ENCODE results near the gene AGPS. TPM values are rescaled to one million over a fixed set of nuclear protein-coding genes. Genes with fewer than 3 reads are reported as not detected.
"Not testable (repeated sequence)": the region's sequence is repeated elsewhere in the genome, so short reads cannot be mapped to it uniquely, and the experiment has no call there.

The AGPS gene
- total RNA-seq, 4 donors from 2014 or later, result 21.4 to 50.9 (median 34.3) TPM

GRCh38 chr2:177404243-177404642, 11.7 kb downstream of the AGPS start:
- H3K9me3 ChIP-seq, result no peaks in the 10 kb centered on the region
- H3K4me3 ChIP-seq, result no peak overlapping the region
- WGBS, 2 donors (ENCODE audit: low coverage in 1 of 2), result 64 to 66% methylated on average over 3 of the region's 3 CpGs
- H3K27ac ChIP-seq, result no peak overlapping the region
- H3K36me3 ChIP-seq, result no peaks in the 10 kb centered on the region
- H3K27me3 ChIP-seq, result no peaks in the 10 kb centered on the region
- H3K4me1 ChIP-seq, result peaks cover 0 to 43% (median 0%) of the 10 kb centered on the region in 3 donors
- no peak for ATAC-seq
- TF ChIP-seq POLR2A (IDR thresholded peaks at IDR 0.05), result no peak
- no peak for TF ChIP-seq EP300 (IDR thresholded peaks at IDR 0.05)
- no peak for TF ChIP-seq CTCF (IDR thresholded peaks at IDR 0.05)
- no peak for TF ChIP-seq POLR2AphosphoS5 (IDR thresholded peaks at IDR 0.05)

- TF ChIP-seq CTCF (IDR thresholded peaks at IDR 0.05) (no peak), POLR2AphosphoS5 (IDR thresholded peaks at IDR 0.05) (no peak), EP300 (IDR thresholded peaks at IDR 0.05) (no peak)
- WGBS, 2 donors (ENCODE audit: low coverage in 1 of 2), result 62 to 84% methylated on average over 2 of the region's 2 CpGs
Observed at GRCh38 chr2:177405029-177405692, 12.6 kb downstream of the AGPS start.

GRCh38 chr2:177406182-177406581, 13.6 kb downstream of the AGPS start:
- no peak for TF ChIP-seq EP300 (IDR thresholded peaks at IDR 0.05)
- no peak for TF ChIP-seq CTCF (IDR thresholded peaks at IDR 0.05)
- no peak for TF ChIP-seq POLR2AphosphoS5 (IDR thresholded peaks at IDR 0.05)
- no peak for TF ChIP-seq POLR2A (IDR thresholded peaks at IDR 0.05)
- 100% methylated on average over 1 of the region's 1 CpG; no CpG with 5 or more reads in 1 of the 2 donors for WGBS, 2 donors (ENCODE audit: low coverage in 1 of 2)
- no peak for ATAC-seq
- no peak overlapping the region for H3K4me3 ChIP-seq
- H3K27me3 ChIP-seq, result no peaks in the 10 kb centered on the region
- peaks cover 0 to 31% (median 0%) of the 10 kb centered on the region in 3 donors for H3K4me1 ChIP-seq
- no peak overlapping the region for H3K27ac ChIP-seq
- H3K9me3 ChIP-seq, result no peaks in the 10 kb centered on the region
- H3K36me3 ChIP-seq, result no peaks in the 10 kb centered on the region

More at GRCh38 chr2:177405029-177405692, 12.6 kb downstream of the AGPS start:
- no peaks in the 10 kb centered on the region for H3K27me3 ChIP-seq
- no peak overlapping the region for H3K4me3 ChIP-seq
- H3K27ac ChIP-seq, result no peak overlapping the region
- no peak for ATAC-seq
- peaks cover 0 to 37% (median 0%) of the 10 kb centered on the region in 3 donors for H3K4me1 ChIP-seq
- no peaks in the 10 kb centered on the region for H3K36me3 ChIP-seq
- no peaks in the 10 kb centered on the region for H3K9me3 ChIP-seq

GRCh38 chr2:177407031-177407430, 14.5 kb downstream of the AGPS start:
- Histone ChIP-seq H3K36me3 (no peaks in the 10 kb centered on the region), H3K27ac (no peak overlapping the region), H3K4me1 (peaks cover 0 to 31% (median 0%) of the 10 kb centered on the region in 3 donors), H3K4me3 (no peak overlapping the region), H3K27me3 (no peaks in the 10 kb centered on the region), H3K9me3 (no peaks in the 10 kb centered on the region)
- ATAC-seq, result no peak
- 91 to 100% methylated on average over 1 to 2 of the region's 2 CpGs for WGBS, 2 donors (ENCODE audit: low coverage in 1 of 2)
- no peak for TF ChIP-seq EP300 (IDR thresholded peaks at IDR 0.05)
- TF ChIP-seq POLR2AphosphoS5 (IDR thresholded peaks at IDR 0.05), result no peak
- TF ChIP-seq POLR2A (IDR thresholded peaks at IDR 0.05), result no peak
- TF ChIP-seq CTCF (IDR thresholded peaks at IDR 0.05), result no peak

GRCh38 chr2:177410629-177411028, 18.1 kb downstream of the AGPS start:
- H3K36me3 ChIP-seq, H3K27me3 ChIP-seq, H3K9me3 ChIP-seq, ATAC-seq, H3K27ac ChIP-seq, H3K4me3 ChIP-seq: not testable (repeated sequence)
- WGBS, 2 donors (ENCODE audit: low coverage in 1 of 2), result 81 to 100% methylated on average over 1 to 7 of the region's 8 CpGs
- H3K4me1 ChIP-seq, result peaks cover 0 to 13% (median 0%) of the 10 kb centered on the region in 3 donors

Measured in gastroesophageal sphincter (tissue), 4 donors.